Liver (tissue), 3 donors: ENCODE results near the gene GNB1L.

Experiments
- FOXA1 ChIP-seq: IDR thresholded peaks from 2 replicates; pipeline ENCODE4 v1.6.1; 2016; ENCODE audit warnings: antibody characterized with exemption
- GABPA ChIP-seq, 2 donors: IDR thresholded peaks in 1 of 2; conservative IDR thresholded peaks in 1 of 2; 2 replicates each; pipeline ENCODE4 v1.6.1; 2016; ENCODE audit warnings: antibody characterized with exemption in 2 of 2, mild to moderate bottlenecking in 1 of 2, moderate library complexity in 1 of 2
- JUND ChIP-seq, 2 donors: IDR thresholded peaks; 2 replicates each; pipeline ENCODE4 v1.6.1; 2016; ENCODE audit warnings: antibody characterized with exemption in 2 of 2
- SP1 ChIP-seq: IDR thresholded peaks from 2 replicates; pipeline ENCODE4 v1.6.1; 2018; ENCODE audit warnings: antibody characterized with exemption, mild to moderate bottlenecking
- TF ChIP-seq, protein P1 (sequence below): fragments of 150-350 bp; IDR thresholded peaks from 2 replicates; pipeline ENCODE4 v1.5.1; 2017; ENCODE audit warnings: improper control_type of control experiment, low read depth, low read length; ENCODE audit not compliant: missing input control
- TF ChIP-seq, protein P2 (sequence below): IDR thresholded peaks from 2 replicates; pipeline ENCODE4 v1.6.1; 2016; ENCODE audit warnings: antibody characterized with exemption
- TF ChIP-seq, protein P3 (sequence below): IDR thresholded peaks from 2 replicates; pipeline ENCODE4 v1.6.1; 2016; ENCODE audit warnings: antibody characterized with exemption
- donor health status: healthy.
- donor health status: healthy.

DNA sequence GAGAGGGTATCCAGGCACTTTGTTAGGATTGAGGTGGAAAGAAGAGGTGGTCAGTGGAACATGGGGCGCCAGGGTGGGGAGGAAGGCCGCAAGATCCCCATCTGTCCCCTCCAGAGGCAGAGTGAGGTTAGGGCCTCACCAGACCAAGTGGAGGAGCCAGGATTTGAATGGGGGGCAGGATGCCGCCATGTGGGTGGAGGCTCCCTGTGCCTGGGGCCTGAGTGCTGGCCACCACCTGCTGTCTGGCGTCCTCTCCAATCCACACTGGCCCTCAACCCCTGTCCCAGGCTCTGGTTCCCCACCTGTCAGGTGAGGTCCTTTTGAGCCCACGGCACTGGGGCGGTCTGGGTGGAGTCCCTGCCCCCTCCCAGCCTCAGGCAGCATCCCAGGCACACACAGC, 111.6 kb downstream of the GNB1L start:
- TF ChIP-seq, protein P1, sequence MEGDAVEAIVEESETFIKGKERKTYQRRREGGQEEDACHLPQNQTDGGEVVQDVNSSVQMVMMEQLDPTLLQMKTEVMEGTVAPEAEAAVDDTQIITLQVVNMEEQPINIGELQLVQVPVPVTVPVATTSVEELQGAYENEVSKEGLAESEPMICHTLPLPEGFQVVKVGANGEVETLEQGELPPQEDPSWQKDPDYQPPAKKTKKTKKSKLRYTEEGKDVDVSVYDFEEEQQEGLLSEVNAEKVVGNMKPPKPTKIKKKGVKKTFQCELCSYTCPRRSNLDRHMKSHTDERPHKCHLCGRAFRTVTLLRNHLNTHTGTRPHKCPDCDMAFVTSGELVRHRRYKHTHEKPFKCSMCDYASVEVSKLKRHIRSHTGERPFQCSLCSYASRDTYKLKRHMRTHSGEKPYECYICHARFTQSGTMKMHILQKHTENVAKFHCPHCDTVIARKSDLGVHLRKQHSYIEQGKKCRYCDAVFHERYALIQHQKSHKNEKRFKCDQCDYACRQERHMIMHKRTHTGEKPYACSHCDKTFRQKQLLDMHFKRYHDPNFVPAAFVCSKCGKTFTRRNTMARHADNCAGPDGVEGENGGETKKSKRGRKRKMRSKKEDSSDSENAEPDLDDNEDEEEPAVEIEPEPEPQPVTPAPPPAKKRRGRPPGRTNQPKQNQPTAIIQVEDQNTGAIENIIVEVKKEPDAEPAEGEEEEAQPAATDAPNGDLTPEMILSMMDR: no peak
- TF ChIP-seq, protein P2, sequence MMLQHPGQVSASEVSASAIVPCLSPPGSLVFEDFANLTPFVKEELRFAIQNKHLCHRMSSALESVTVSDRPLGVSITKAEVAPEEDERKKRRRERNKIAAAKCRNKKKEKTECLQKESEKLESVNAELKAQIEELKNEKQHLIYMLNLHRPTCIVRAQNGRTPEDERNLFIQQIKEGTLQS: no peak
- TF ChIP-seq JUND (IDR thresholded peaks at IDR 0.05) (no peak), GABPA (IDR thresholded peaks at IDR 0.05 in 1 of 2, conservative IDR thresholded peaks at IDR 0.05 in 1 of 2) (no peak), FOXA1 (no peak), SP1 (no peak)
- TF ChIP-seq, protein P3, sequence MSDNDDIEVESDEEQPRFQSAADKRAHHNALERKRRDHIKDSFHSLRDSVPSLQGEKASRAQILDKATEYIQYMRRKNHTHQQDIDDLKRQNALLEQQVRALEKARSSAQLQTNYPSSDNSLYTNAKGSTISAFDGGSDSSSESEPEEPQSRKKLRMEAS: no peak
